Neural cell (in vitro differentiated cells): ENCODE results near the gene TRPM4. TPM values are rescaled to one million over a fixed set of nuclear protein-coding genes. Genes with fewer than 3 reads are reported as not detected.

Source experiments
- H2AFZ ChIP-seq: fragments of 200-600, 300-800 bp; sonication (generic), shearing (Covaris generic); 2 replicates; pipeline ENCODE4 v1.6.0; 2014; ENCODE audit warnings: low read depth, mild to moderate bottlenecking, antibody characterized with exemption, low read length, moderate library complexity
- H3F3A ChIP-seq: fragments of 200-600 bp; shearing (Covaris generic); 2 replicates; pipeline ENCODE4 v1.6.1; 2016; ENCODE audit warnings: mild to moderate bottlenecking, moderate library complexity, mixed read lengths, antibody characterized with exemption, low read length; ENCODE audit not compliant: insufficient read depth, poor library complexity, severe bottlenecking
- H3K27ac ChIP-seq: fragments of 200-600, 300-800 bp; sonication (generic), shearing (Covaris generic); 2 replicates; pipeline ENCODE4 v1.5.1; 2014; ENCODE audit warnings: mild to moderate bottlenecking, low read length, moderate library complexity
- H3K27me3 ChIP-seq: fragments of 300-800, 200-600 bp; sonication (generic), shearing (Covaris generic); 2 replicates; pipeline ENCODE4 v1.6.0; 2014; ENCODE audit warnings: mild to moderate bottlenecking, low read depth, low read length, moderate library complexity; ENCODE audit not compliant: insufficient read depth
- H3K36me3 ChIP-seq: fragments of 300-800, 200-600 bp; sonication (generic), shearing (Covaris generic); 2 replicates; pipeline ENCODE4 v1.5.1; 2014; ENCODE audit warnings: mild to moderate bottlenecking, antibody characterized with exemption, low read length, moderate library complexity; ENCODE audit not compliant: insufficient read depth
- H3K4me2 ChIP-seq: fragments of 300-800, 200-600 bp; sonication (generic), shearing (Covaris generic); 2 replicates; pipeline ENCODE4 v1.6.0; 2014; ENCODE audit warnings: mild to moderate bottlenecking, low read length
- H3K4me3 ChIP-seq: fragments of 300-800, 200-600 bp; sonication (generic), shearing (Covaris generic); 2 replicates; pipeline ENCODE4 v1.5.1; 2014; ENCODE audit warnings: mild to moderate bottlenecking, low read length, moderate library complexity
- H3K79me2 ChIP-seq: fragments of 200-600 bp; shearing (Covaris generic); replicated peaks from 2 replicates; pipeline ENCODE4 v1.6.0; 2014; ENCODE audit warnings: mild to moderate bottlenecking, low read length, moderate library complexity; ENCODE audit not compliant: insufficient read depth
- H3K9ac ChIP-seq: fragments of 300-800, 200-600 bp; sonication (generic), shearing (Covaris generic); 2 replicates; pipeline ENCODE4 v1.6.1; 2016; ENCODE audit warnings: mild to moderate bottlenecking, low read length, mixed read lengths
- H3K9me2 ChIP-seq: fragments of 200-600 bp; shearing (Covaris generic); 2 replicates; pipeline ENCODE4 v1.6.1; 2016; ENCODE audit warnings: mild to moderate bottlenecking, low read length, mixed read lengths; ENCODE audit not compliant: insufficient read depth
- H3K9me3 ChIP-seq: fragments of 200-600, 300-800 bp; sonication (generic), shearing (Covaris generic); 2 replicates; pipeline ENCODE4 v1.6.1; 2016; ENCODE audit warnings: mild to moderate bottlenecking, mixed run types, low read length, moderate library complexity, mixed read lengths
- H4K20me1 ChIP-seq: fragments of 200-600 bp; shearing (Covaris generic); 2 replicates; pipeline ENCODE4 v1.6.1; 2016; ENCODE audit warnings: mild to moderate bottlenecking, mixed run types; ENCODE audit not compliant: insufficient read depth
- EP300 ChIP-seq: fragments of 450-650 bp; conservative IDR thresholded peaks from 2 replicates; pipeline ENCODE4 v1.6.1; 2014; ENCODE audit warnings: antibody characterized with exemption, mild to moderate bottlenecking, moderate library complexity; ENCODE audit not compliant: poor library complexity, severe bottlenecking
- EZH2 ChIP-seq: fragments of 200-600, 300-800 bp; shearing (Covaris generic), sonication (generic); IDR thresholded peaks from 2 replicates; pipeline ENCODE4 v1.6.1; 2014; ENCODE audit warnings: antibody characterized with exemption, low read length, borderline replicate concordance, mild to moderate bottlenecking; ENCODE audit not compliant: insufficient read depth, poor library complexity, severe bottlenecking
- MXI1 ChIP-seq: fragments of 450-650 bp; conservative IDR thresholded peaks from 2 replicates; pipeline ENCODE4 v1.6.1; 2014; ENCODE audit warnings: antibody characterized with exemption, mild to moderate bottlenecking; ENCODE audit not compliant: poor library complexity, severe bottlenecking
- POLR2AphosphoS5 ChIP-seq: IDR thresholded peaks from 2 replicates; pipeline ENCODE4 v1.6.1; 2012
- RAD21 ChIP-seq: fragments of 450-650 bp; conservative IDR thresholded peaks from 2 replicates; pipeline ENCODE4 v1.6.1; 2014; ENCODE audit warnings: antibody characterized with exemption, mild to moderate bottlenecking, moderate library complexity
- SMC3 ChIP-seq: fragments of 450-650 bp; conservative IDR thresholded peaks from 2 replicates; pipeline ENCODE4 v1.6.1; 2014; ENCODE audit warnings: antibody characterized with exemption, mild to moderate bottlenecking, moderate library complexity; ENCODE audit not compliant: poor library complexity
- TAF1 ChIP-seq: IDR thresholded peaks from 2 replicates; pipeline ENCODE4 v1.6.1; 2012; ENCODE audit warnings: low read depth
- polyA plus RNA-seq: library from polyadenylated mRNA; depleted of rRNA; stranded (reverse); fragments of >200 nt; gene quantifications from 2 replicates; pipeline ENCODE4 v1.2.3, GENCODE V29; 2014
- TF ChIP-seq, protein P1 (sequence below): IDR thresholded peaks from 2 replicates; pipeline ENCODE4 v1.6.1; 2012; ENCODE audit warnings: borderline replicate concordance
- TF ChIP-seq, protein P2 (sequence below): fragments of 450-650 bp; IDR thresholded peaks from 2 replicates; pipeline ENCODE4 v1.5.1; 2014; ENCODE audit warnings: antibody characterized with exemption, mild to moderate bottlenecking, moderate library complexity; ENCODE audit not compliant: poor library complexity, severe bottlenecking

Gene TRPM4
- polyA plus RNA-seq, 1 donor from 2014 or later, result 42.5 TPM

DNA sequence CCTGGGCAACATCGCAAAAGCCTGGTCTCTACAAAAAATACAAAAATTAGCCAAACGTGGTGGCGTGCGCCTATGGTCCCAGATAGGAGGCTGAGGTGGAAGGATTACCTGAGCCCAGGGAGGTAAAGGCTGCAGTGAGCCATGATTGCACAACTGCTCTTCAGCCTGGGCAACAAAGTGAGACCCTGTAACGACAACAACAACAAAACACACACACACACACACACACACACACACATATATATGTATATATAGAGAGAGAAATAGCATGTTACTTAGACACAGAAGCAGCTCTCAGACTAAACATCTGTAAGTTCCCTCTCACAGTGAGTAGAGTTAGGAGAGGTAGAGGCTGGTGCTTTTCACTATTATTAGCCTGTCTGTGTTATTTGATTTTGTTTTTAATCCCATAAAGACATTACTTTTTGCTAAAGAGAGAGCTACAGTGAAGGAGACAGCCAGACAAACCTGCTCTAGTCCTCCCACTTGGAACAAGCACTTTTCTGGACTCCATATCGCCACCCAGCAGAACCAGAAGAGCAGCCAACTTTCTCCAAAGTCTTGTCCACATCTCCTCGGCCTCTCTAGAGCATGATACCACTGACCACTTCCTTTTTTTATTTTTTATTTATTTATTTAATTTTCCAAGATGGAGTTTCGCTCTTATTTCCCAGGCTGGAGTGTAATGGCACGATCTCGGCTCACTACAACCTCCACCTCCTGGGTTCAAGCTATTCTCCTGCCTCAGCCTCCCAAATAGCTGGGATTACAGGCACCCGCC, 46.2 kb upstream of the TRPM4 start:
- Histone ChIP-seq H3K79me2 (no peaks in the 10 kb centered on the region), H3K4me3 (no peak overlapping the region), H3K9me2 (no peaks in the 10 kb centered on the region), H4K20me1 (peaks cover 3% of the 10 kb centered on the region), H3K36me3 (no peaks in the 10 kb centered on the region), H3K4me2 (no peak overlapping the region), H3F3A (no peaks in the 10 kb centered on the region), H3K27me3 (no peaks in the 10 kb centered on the region), H3K27ac (no peak overlapping the region), H2AFZ (no peak overlapping the region), H3K9me3 (no peaks in the 10 kb centered on the region), H3K9ac (no peak overlapping the region)
- TF ChIP-seq RAD21 (no peak), EZH2 (no peak), MXI1 (no peak)

DNA sequence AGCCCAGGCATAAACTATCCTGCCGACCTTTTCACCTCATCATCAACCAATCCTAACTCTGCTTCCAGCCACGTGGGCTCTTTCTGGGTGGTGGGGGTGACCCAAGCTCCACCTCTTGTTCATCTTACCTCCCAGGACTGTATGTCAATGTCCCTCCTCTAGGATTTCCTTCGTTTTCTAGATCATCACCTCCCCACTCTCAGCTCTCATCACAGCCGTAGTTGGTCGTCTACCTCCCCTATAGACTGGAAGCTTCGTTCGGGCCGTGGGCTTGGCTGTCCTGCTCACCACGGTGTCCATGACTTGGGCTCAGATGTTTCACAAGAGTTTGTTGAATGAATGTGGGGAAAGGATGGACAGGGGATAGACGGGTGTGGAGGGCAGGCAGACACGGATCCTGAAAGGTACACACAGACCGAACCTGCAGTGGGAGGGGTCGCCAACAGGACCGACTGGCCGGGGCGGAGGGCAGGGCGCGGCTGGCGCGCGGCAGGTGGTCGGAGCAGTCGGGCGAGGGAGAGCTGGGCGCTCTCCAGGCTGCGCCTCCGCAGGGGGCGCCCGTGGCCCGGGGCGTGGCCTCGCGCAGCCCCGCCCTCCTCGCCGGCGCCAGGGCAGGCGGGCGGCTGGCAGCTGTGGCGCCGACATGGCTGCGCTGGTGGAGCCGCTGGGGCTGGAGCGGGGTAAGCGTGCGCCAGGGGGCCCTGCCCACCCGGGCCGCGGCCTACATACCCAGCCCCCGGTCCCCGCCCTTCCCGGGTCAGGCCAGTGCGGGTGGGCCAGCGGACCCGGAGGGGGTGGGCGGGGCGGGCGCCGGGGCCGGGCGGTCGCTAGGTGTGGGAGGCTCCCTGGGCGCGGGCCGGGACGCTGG, 43.6 kb upstream of the TRPM4 start, which contains the start of gene LIN7B:
Gene LIN7B, plus strand, starts transcription at position 609 of the 868 bp plus-strand sequence. Its CDS starts 35 bp downstream, at position 644.
- H3K79me2 ChIP-seq, result no peaks in the 10 kb centered on the region
- H3F3A ChIP-seq, result no peaks in the 10 kb centered on the region
- H3K4me3 ChIP-seq, result peak within 1 kb of the TSS; percentile 95
- H3K9me3 ChIP-seq, result no peaks in the 10 kb centered on the region
- TF ChIP-seq EP300, result peak; percentile 10
- TF ChIP-seq POLR2AphosphoS5, result peak; percentile 73
- no peak for TF ChIP-seq EZH2
- TF ChIP-seq, protein P1, sequence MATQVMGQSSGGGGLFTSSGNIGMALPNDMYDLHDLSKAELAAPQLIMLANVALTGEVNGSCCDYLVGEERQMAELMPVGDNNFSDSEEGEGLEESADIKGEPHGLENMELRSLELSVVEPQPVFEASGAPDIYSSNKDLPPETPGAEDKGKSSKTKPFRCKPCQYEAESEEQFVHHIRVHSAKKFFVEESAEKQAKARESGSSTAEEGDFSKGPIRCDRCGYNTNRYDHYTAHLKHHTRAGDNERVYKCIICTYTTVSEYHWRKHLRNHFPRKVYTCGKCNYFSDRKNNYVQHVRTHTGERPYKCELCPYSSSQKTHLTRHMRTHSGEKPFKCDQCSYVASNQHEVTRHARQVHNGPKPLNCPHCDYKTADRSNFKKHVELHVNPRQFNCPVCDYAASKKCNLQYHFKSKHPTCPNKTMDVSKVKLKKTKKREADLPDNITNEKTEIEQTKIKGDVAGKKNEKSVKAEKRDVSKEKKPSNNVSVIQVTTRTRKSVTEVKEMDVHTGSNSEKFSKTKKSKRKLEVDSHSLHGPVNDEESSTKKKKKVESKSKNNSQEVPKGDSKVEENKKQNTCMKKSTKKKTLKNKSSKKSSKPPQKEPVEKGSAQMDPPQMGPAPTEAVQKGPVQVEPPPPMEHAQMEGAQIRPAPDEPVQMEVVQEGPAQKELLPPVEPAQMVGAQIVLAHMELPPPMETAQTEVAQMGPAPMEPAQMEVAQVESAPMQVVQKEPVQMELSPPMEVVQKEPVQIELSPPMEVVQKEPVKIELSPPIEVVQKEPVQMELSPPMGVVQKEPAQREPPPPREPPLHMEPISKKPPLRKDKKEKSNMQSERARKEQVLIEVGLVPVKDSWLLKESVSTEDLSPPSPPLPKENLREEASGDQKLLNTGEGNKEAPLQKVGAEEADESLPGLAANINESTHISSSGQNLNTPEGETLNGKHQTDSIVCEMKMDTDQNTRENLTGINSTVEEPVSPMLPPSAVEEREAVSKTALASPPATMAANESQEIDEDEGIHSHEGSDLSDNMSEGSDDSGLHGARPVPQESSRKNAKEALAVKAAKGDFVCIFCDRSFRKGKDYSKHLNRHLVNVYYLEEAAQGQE, result no peak
- peak; percentile 44 for TF ChIP-seq SMC3
- TF ChIP-seq, protein P2, sequence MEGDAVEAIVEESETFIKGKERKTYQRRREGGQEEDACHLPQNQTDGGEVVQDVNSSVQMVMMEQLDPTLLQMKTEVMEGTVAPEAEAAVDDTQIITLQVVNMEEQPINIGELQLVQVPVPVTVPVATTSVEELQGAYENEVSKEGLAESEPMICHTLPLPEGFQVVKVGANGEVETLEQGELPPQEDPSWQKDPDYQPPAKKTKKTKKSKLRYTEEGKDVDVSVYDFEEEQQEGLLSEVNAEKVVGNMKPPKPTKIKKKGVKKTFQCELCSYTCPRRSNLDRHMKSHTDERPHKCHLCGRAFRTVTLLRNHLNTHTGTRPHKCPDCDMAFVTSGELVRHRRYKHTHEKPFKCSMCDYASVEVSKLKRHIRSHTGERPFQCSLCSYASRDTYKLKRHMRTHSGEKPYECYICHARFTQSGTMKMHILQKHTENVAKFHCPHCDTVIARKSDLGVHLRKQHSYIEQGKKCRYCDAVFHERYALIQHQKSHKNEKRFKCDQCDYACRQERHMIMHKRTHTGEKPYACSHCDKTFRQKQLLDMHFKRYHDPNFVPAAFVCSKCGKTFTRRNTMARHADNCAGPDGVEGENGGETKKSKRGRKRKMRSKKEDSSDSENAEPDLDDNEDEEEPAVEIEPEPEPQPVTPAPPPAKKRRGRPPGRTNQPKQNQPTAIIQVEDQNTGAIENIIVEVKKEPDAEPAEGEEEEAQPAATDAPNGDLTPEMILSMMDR, result peak; percentile 82
- peak; percentile 31 for TF ChIP-seq RAD21
- TF ChIP-seq TAF1, result no peak
- peak; percentile 48 for TF ChIP-seq MXI1
- H3K9ac ChIP-seq, result peak within 1 kb of the TSS; percentile 82
- H3K36me3 ChIP-seq, result no peaks in the 10 kb centered on the region
- H3K27me3 ChIP-seq, result no peaks in the 10 kb centered on the region
- H2AFZ ChIP-seq, result peak within 1 kb of the TSS; percentile 60
- peak within 1 kb of the TSS; percentile 71 for H3K27ac ChIP-seq
- H4K20me1 ChIP-seq, result no peaks in the 10 kb centered on the region
- no peaks in the 10 kb centered on the region for H3K9me2 ChIP-seq
- H3K4me2 ChIP-seq, result peak within 1 kb of the TSS; percentile 41
